ENCODE measurements around the gene CDNF. TPM values are rescaled to one million over a fixed set of nuclear protein-coding genes. Genes with fewer than 3 reads are reported as not detected.
"Not testable (repeated sequence)": the region's sequence is repeated elsewhere in the genome, so short reads cannot be mapped to it uniquely, and the experiment has no call there.

Gene CDNF
- total RNA-seq, 1 experiment from 2014 or later: 0.28 TPM

DNA sequence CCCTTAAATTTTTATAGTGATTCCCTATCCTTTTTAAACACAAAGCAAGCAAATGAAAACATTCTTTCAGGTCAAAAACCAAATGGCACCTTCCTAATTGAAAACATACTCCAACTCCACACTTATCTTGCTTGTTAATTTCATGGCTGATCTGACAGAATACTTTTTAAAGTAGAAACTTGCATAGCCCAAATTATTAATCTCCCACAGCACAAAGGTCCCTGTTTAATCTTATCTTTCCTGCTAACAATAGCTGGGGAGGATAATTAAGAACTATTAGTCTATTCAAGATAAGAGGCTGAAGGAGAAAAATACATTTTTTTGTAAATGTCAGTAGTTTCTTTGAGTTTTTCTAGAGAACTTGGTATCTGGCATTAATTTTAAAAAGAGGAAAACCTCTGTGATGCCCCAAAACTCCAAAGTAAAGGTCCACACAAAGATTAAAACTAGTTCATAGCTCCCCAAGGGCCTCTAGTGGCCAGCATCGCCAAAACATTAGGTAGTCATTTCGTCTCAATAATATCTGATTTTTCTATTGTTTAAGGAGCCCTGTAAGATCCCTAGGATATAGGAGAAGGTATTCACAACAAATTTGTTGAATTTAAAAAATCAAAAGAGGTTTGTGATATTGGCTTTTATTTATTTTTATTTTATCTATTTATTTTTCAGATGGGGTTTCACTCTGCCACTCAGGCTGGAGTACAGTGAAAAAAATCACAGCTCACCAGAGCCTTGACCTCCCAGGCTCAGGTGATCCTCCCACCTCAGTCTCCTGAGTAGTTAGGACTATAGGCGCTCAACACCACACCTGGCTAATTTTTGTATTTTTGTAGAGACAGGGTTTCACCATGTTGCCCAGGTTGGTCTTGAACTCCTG, 14.7 kb downstream of the CDNF start:
- no peak overlapping the region for H3K4me3 ChIP-seq (ENCODE audit: insufficient read depth, low read depth, low read length)
- H3K36me3 ChIP-seq (replicated peaks; ENCODE audit: control insufficient read depth, insufficient read depth, low read length): no peaks in the 10 kb centered on the region
- H3K27me3 ChIP-seq (ENCODE audit: control insufficient read depth, insufficient read depth, low read length): no peaks in the 10 kb centered on the region
- peak; percentile 50 for DNase-seq

DNA sequence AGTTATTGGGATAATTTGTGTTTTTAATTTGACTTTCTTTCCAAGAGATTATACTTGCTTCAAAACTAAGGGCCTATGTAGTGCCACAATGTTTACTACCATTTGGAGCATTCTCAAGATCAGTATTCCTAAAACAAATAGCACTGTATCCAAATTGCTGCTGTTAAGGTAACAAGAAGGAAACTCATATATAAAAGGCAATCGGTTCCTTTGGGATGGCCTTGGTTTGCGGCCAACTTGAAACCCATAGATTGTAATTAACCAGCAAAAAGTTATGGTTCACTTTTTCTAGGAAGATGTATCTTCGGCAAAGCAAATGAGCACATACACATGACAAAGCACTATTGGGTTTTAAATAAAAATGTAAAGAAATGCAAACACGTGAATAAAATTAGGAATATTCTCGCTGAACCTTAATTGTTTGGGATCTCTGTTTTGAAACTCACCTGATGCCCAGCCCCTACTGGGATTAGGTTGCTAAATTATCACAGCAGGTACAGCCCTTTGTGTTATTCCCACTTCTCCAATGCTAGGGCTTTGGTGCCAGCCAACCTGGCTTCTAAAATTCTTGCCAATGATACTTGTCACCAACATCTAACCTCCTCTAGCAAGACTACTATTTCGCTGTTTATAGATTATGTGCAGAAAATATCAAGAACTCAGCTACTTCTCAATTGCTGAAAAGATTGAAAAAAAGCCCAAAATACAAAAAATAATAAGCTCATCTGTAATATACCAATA, 16.0 kb downstream of the CDNF start:
- Histone ChIP-seq H3K27me3 (ENCODE audit: control insufficient read depth, insufficient read depth, low read length) (no peaks in the 10 kb centered on the region), H3K4me3 (ENCODE audit: insufficient read depth, low read depth, low read length) (no peak overlapping the region)
- DNase-seq: no peak

DNA sequence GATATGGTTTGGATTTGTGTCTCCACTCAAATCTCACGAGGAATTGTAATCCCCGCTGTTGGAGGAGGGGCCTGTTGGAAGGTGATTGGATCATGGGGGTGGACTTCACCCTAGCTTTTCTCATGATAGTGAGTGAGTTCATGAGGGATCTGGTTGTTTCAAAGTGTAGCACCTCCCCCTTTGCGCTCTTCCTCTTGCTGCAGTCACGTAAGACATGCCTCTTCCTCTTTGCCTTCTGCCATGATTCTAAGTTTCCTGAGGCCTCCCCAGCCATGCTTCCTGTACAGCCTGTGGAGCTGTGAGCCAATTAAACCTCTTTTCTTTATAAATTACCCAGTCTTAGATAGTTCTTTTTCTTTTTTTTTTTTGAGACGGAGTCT, 17.1 kb downstream of the CDNF start:
- no peak overlapping the region for H3K4me3 ChIP-seq (ENCODE audit: insufficient read depth, low read depth, low read length)
- no peaks in the 10 kb centered on the region for H3K27me3 ChIP-seq (ENCODE audit: control insufficient read depth, insufficient read depth, low read length)
- no peaks in the 10 kb centered on the region for H3K36me3 ChIP-seq (replicated peaks; ENCODE audit: control insufficient read depth, insufficient read depth, low read length)
- DNase-seq: no peak

More for the DNA sequence above, 16.0 kb downstream of the CDNF start:
- no peaks in the 10 kb centered on the region for H3K36me3 ChIP-seq (replicated peaks; ENCODE audit: control insufficient read depth, insufficient read depth, low read length)

DNA sequence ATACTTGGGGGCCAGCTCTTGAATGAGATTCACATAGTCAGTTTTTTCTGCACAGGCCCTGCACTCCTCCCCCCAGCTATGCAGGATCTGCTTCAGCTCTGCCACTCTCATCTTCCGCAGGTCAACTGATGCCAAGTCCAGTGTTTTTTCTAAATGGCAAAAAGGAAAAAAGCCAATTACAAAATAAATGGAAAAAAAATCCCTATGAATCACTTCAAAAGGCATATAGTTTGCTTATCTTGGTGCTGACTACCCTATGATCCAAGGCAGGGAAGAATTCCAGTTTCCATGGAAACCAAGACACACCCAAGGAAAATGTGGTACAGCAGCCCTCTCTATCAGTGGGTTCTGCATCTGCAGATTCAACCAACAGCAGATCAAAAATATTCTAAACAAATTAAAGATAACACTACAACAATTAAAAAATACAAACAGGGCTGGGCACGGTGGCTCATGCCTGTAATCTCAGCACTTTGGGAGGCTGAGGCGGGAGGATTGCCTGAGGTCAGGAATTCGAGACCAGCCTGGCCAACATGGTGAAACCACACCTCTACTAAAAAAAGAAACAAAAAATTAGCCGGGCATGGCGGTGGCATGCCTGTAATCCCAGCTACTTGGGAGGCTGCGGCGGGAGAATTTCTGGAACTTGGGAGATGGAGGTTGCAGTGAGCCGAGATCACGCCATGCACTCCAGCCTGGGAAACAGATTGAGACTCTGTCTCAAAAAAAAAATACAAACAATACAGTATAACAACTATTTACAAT, 17.6 kb downstream of the CDNF start:
- Histone ChIP-seq H3K27me3 (ENCODE audit: control insufficient read depth, insufficient read depth, low read length) (no peaks in the 10 kb centered on the region), H3K36me3 (replicated peaks; ENCODE audit: control insufficient read depth, insufficient read depth, low read length) (no peaks in the 10 kb centered on the region), H3K4me3 (ENCODE audit: insufficient read depth, low read depth, low read length) (no peak overlapping the region)
- no peak for DNase-seq

DNA sequence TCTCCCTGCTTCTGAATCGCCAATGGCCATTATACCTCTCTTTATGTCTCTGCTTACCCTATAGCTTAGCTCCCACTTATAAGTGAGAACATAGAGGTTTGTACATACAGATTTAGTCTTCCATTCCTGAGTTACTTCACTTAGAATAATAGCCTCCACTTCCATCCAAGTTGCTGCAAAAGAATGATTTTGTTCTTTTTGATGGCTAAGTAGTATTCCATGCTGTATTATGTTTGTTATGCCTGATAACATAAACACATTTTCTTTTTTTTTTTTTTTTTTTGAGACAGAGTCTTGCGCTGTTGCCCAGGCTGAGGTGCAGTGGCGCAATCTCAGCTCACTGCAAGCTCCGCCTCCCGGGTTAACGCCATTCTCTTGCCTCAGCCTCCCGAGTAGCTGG, 21.1 kb downstream of the CDNF start:
- not testable (repeated sequence) for H3K4me3 ChIP-seq (ENCODE audit: insufficient read depth, low read depth, low read length); DNase-seq; H3K36me3 ChIP-seq (replicated peaks; ENCODE audit: control insufficient read depth, insufficient read depth, low read length); H3K27me3 ChIP-seq (ENCODE audit: control insufficient read depth, insufficient read depth, low read length)

DNA sequence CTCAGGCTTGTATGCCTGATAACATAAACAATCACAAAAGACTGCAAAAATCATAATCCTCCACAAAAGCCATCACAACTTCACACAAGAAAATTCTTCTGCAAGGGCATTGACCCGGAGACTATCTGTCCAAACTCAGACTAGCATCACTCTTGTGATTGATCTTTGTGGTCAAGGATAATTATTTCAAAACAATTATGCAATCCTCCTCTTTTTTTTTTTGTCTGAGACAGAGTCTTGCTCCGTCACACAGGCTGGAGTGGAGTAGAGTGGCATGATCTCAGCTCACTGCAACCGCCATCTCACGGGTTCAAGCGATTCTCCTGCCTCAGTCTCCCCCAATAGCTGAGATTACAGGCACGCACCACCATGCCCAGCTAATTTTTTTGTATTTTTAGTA, 22.2 kb downstream of the CDNF start:
- Histone ChIP-seq H3K4me3 (ENCODE audit: insufficient read depth, low read depth, low read length) (no peak overlapping the region), H3K36me3 (replicated peaks; ENCODE audit: control insufficient read depth, insufficient read depth, low read length) (no peaks in the 10 kb centered on the region), H3K27me3 (ENCODE audit: control insufficient read depth, insufficient read depth, low read length) (no peaks in the 10 kb centered on the region)
- DNase-seq: no peak

DNA sequence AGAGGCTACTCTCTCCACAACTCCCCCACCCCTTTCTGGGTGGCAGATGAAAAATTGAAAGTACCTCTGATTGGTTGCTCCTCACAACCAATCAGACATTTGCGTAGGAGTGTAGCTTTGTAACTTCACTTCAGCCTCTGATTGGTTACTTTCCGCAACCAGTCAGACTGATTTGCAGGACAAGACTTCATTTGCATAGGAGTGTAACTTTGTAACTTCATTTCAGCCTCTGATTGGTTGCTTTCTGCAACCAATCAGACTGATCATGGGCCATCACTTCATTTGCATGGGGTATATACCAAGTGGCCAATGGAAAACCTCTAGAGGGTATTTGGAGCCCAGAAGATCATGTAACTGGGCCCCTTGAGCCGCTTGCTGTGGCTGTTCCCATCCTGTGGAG, 25.6 kb downstream of the CDNF start:
- DNase-seq: peak; percentile 35
- H3K4me3 ChIP-seq (ENCODE audit: insufficient read depth, low read depth, low read length): no peak overlapping the region
- H3K36me3 ChIP-seq (replicated peaks; ENCODE audit: control insufficient read depth, insufficient read depth, low read length): no peaks in the 10 kb centered on the region
- no peaks in the 10 kb centered on the region for H3K27me3 ChIP-seq (ENCODE audit: control insufficient read depth, insufficient read depth, low read length)

DNA sequence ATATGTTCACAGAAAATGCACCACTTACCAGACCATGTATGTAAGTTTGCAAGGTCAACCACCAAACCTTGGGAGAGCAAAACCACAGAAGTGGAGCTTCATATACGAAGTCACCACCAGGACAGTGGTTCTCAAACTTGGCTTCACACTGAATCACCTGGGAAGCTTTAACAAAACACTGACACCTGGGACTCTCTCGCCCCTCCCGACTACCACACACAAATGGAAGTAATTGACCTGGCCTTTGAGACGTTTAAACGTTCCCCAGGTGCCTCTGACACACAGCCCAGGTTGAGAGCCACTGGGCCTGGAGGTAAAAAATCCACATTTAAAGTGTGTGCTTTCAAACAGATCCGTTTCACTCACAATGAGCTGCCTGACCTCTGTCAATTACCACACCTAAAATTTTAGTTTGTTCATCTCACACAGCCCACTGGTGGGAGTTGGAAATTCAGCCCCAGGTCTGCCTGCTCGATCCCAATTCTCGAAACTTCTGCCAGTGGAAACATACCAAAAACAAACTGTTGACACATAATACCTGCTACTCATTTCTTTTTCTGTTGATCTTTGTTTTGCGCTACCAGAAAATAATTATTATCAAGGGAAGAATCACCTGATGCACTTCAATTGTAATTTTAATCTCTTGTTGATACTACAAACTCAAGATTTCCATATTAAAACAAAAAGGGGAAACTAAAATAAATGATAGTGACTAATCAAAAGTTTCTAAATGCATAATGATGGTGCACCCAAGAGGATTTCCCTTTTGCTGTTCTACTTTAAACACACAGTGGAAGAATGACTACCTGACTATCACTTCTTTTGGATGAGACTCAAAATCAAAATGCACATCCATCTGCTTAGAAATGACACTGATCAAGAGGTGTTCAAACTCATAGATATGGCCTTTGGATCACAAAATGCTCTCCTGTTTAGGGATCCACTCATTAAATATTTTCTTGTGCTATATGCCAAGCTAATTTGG, 26.6 kb downstream of the CDNF start:
- H3K36me3 ChIP-seq (replicated peaks; ENCODE audit: control insufficient read depth, insufficient read depth, low read length): no peaks in the 10 kb centered on the region
- H3K27me3 ChIP-seq (ENCODE audit: control insufficient read depth, insufficient read depth, low read length): no peaks in the 10 kb centered on the region
- H3K4me3 ChIP-seq (ENCODE audit: insufficient read depth, low read depth, low read length): no peak overlapping the region
- DNase-seq: peak; percentile 17

DNA sequence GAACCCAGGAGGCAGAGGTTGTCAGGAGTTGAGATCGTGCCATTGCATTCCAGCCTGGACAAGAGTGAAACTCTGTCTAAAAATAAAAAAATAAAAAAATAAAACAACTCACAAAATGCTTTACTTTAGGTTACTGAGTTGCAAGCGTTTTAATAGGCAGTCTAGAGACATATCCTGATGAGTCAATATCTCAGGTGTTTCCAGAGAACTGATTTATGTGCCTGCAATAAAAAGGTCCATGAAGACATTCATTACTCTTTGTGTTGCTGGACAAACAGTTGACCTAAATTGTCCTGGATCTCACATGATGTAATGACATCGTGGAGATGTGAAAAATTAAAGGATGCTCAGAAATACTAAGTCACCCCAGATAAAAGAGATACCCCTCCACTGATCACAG, 31.5 kb downstream of the CDNF start:
- H3K4me3 ChIP-seq (ENCODE audit: insufficient read depth, low read depth, low read length): no peak overlapping the region
- DNase-seq: no peak

DNA sequence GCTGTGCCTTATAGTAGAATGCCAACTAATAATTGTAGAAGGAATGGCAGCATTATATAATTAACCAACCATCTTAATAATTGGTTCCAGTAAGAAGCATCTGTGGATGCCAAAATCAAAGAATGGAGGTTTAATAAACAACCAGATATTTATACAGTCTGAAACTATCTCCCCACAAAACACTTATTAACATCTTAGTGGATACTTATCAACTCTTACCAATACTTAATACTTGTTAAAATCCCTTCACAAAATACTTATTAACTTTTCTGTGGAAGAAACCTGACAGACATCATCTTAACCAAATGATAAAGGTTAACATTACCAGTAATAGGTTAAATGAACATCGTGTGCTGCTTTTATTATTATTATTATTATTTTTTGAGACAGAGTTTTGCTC, 34.0 kb downstream of the CDNF start:
- H3K4me3 ChIP-seq (ENCODE audit: insufficient read depth, low read depth, low read length): no peak overlapping the region
- DNase-seq: no peak
- H3K36me3 ChIP-seq (replicated peaks; ENCODE audit: control insufficient read depth, insufficient read depth, low read length): no peaks in the 10 kb centered on the region
- no peaks in the 10 kb centered on the region for H3K27me3 ChIP-seq (ENCODE audit: control insufficient read depth, insufficient read depth, low read length)

More for the DNA sequence above, 31.5 kb downstream of the CDNF start:
- Histone ChIP-seq H3K27me3 (ENCODE audit: control insufficient read depth, insufficient read depth, low read length) (no peaks in the 10 kb centered on the region), H3K36me3 (replicated peaks; ENCODE audit: control insufficient read depth, insufficient read depth, low read length) (no peaks in the 10 kb centered on the region)

DNA sequence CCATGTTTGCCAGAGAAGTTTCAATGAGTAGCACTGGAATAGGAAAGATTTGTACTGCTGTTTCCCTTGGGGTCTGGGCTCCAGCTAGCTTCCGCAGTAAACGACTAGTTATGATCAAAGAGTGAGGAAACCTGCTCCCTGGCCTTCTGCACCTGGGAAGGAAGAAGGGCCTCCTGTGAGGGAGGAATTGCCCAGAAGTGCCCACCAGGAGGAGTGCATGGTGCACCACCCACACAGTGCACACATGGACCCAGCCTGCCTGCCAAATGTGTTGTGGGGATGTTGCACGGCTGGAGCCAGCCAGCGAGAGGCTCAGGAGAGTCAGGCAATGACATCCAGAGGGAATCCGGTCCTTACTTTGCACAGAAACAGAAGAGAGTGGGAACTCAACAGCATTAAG, 36.1 kb downstream of the CDNF start:
- Histone ChIP-seq H3K27me3 (ENCODE audit: control insufficient read depth, insufficient read depth, low read length) (no peaks in the 10 kb centered on the region), H3K36me3 (replicated peaks; ENCODE audit: control insufficient read depth, insufficient read depth, low read length) (no peaks in the 10 kb centered on the region), H3K4me3 (ENCODE audit: insufficient read depth, low read depth, low read length) (no peak overlapping the region)
- peak; percentile 35 for DNase-seq

DNA sequence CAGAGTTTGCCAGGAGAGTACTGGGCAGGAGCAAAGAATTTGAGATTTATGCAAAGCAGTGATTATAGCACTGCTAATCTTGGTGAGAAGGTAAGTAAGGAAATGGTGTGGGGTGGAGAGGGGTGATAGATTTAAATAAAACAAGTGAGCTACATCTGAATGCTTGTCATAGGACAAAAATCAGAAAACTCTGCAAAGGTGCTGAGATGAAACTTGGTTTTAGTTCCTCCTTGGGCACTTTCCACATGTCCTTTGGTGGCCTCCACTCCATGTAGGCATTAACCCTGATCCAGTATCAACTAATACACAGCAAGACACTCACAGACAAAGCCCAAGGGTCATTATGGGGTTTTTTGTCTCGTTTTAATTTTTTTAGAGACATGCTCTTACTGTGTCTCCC, 37.4 kb downstream of the CDNF start:
- Histone ChIP-seq H3K36me3 (replicated peaks; ENCODE audit: control insufficient read depth, insufficient read depth, low read length) (no peaks in the 10 kb centered on the region), H3K4me3 (ENCODE audit: insufficient read depth, low read depth, low read length) (no peak overlapping the region), H3K27me3 (ENCODE audit: control insufficient read depth, insufficient read depth, low read length) (no peaks in the 10 kb centered on the region)
- no peak for DNase-seq

DNA sequence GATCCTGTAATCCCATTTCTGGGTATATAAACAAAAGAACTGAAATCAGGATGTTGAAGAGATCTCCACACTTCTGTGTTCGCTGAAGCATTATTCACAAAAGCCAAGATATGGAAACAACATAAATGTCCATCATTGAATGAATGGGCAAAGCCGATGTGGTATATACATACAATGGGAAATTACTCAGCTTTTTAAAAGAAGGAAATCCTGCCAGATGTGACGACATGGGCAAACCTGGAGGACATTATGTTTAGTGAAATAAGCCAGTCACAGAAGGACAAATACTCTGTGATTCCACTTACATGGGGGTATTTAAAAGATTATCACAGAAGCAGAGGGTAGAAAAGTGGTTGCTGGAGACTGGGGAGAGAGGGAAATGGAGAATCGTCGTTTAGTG, 39.2 kb downstream of the CDNF start:
- H3K36me3 ChIP-seq (replicated peaks; ENCODE audit: control insufficient read depth, insufficient read depth, low read length): no peaks in the 10 kb centered on the region
- H3K27me3 ChIP-seq (ENCODE audit: control insufficient read depth, insufficient read depth, low read length): no peaks in the 10 kb centered on the region
- H3K4me3 ChIP-seq (ENCODE audit: insufficient read depth, low read depth, low read length): no peak overlapping the region
- no peak for DNase-seq

DNA sequence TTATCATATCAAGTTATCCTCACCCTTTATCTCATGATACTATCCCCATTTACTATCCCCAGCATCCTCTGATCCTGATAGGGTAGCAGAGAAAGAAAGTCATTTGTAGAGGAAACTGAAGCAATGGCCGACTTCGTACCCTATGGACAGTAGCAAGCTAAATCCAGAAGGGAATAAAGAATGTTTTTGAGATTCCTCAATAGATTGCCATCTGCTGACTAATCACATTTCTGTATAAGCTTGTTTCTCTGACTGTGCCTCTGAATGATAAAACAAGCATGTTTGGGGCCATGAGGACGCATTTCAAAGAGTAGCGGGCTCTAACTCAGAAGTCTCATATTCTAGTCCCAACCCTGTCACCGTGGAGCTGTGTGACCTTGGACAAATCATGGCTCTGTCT, 49.9 kb downstream of the CDNF start:
- Histone ChIP-seq H3K4me3 (ENCODE audit: insufficient read depth, low read depth, low read length) (no peak overlapping the region), H3K27me3 (ENCODE audit: control insufficient read depth, insufficient read depth, low read length) (no peaks in the 10 kb centered on the region), H3K36me3 (replicated peaks; ENCODE audit: control insufficient read depth, insufficient read depth, low read length) (no peaks in the 10 kb centered on the region)
- DNase-seq: no peak
